RWPE2 (cell line): ENCODE results near the gene ARSG.

Source experiments
- ATAC-seq: fragments of 200-7000 bp; cut with Tn5 transposase; 3 replicates; pipeline ENCODE4 v1.9.1; 2021; ENCODE audit warnings: low read depth
- DNase-seq: peaks from one replicate; pipeline ENCODE4 v3.0.0-alpha.2; 2020; ENCODE audit warnings: low spot score
- H3K27ac ChIP-seq: fragments of 450-650 bp; 2 replicates; pipeline ENCODE4 v1.5.1; 2017; ENCODE audit warnings: mild to moderate bottlenecking; ENCODE audit not compliant: poor library complexity, severe bottlenecking
- H3K27me3 ChIP-seq: fragments of 250-450 bp; sonication (Bioruptor Pico); 2 replicates; pipeline ENCODE4 v1.5.1; 2021; ENCODE audit warnings: mild to moderate bottlenecking, moderate library complexity; ENCODE audit not compliant: insufficient read depth, poor library complexity, severe bottlenecking
- H3K36me3 ChIP-seq: fragments of 250-450 bp; sonication (Bioruptor Pico); 2 replicates; pipeline ENCODE4 v1.5.1; 2020; ENCODE audit warnings: low read depth, mild to moderate bottlenecking, moderate library complexity
- H3K4me1 ChIP-seq: fragments of 250-450 bp; sonication (Bioruptor Pico); 2 replicates; pipeline ENCODE4 v1.5.1; 2021; ENCODE audit warnings: mild to moderate bottlenecking, moderate library complexity; ENCODE audit not compliant: insufficient read depth, poor library complexity, severe bottlenecking
- H3K4me3 ChIP-seq: fragments of 250-450 bp; sonication (Bioruptor Pico); 2 replicates; pipeline ENCODE4 v1.5.1; 2021; ENCODE audit warnings: mild to moderate bottlenecking, moderate library complexity; ENCODE audit not compliant: severe bottlenecking
- H3K9me3 ChIP-seq: fragments of 250-450 bp; sonication (Bioruptor Pico); 2 replicates; pipeline ENCODE4 v1.5.1; 2021; ENCODE audit warnings: mild to moderate bottlenecking, moderate library complexity; ENCODE audit not compliant: severe bottlenecking
- TF ChIP-seq, protein P1 (sequence below): fragments of 450-650 bp; IDR thresholded peaks from one replicate; pipeline ENCODE4 v1.5.1; 2017; ENCODE audit warnings: mild to moderate bottlenecking, moderate library complexity; ENCODE audit not compliant: poor library complexity, severe bottlenecking

The ARSG gene

DNA sequence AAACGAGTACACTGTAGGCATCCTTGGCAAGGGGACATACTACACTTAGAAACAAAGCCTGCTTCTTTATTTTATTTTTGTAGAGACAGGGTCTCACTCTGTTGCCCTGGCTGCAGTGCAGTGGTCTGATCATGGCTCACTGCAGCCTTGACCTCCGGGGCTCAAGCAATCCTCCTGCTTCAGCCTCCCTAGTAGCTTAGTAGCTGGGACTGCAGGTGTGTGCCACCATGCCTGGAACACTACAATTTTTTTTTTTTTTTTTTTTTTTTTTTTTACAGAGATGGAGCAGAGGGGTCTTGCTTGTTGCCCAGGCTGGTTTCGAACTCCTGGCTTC is 87.8 kb downstream of the ARSG start:
- Histone ChIP-seq H3K27me3 (no peaks in the 10 kb centered on the region), H3K4me3 (no peak overlapping the region), H3K36me3 (no peaks in the 10 kb centered on the region), H3K9me3 (no peaks in the 10 kb centered on the region), H3K4me1 (peaks cover 6% of the 10 kb centered on the region), H3K27ac (no peak overlapping the region)
- TF ChIP-seq, protein P1, sequence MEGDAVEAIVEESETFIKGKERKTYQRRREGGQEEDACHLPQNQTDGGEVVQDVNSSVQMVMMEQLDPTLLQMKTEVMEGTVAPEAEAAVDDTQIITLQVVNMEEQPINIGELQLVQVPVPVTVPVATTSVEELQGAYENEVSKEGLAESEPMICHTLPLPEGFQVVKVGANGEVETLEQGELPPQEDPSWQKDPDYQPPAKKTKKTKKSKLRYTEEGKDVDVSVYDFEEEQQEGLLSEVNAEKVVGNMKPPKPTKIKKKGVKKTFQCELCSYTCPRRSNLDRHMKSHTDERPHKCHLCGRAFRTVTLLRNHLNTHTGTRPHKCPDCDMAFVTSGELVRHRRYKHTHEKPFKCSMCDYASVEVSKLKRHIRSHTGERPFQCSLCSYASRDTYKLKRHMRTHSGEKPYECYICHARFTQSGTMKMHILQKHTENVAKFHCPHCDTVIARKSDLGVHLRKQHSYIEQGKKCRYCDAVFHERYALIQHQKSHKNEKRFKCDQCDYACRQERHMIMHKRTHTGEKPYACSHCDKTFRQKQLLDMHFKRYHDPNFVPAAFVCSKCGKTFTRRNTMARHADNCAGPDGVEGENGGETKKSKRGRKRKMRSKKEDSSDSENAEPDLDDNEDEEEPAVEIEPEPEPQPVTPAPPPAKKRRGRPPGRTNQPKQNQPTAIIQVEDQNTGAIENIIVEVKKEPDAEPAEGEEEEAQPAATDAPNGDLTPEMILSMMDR: no peak
- ATAC-seq (no peak), DNase-seq (no peak)

DNA sequence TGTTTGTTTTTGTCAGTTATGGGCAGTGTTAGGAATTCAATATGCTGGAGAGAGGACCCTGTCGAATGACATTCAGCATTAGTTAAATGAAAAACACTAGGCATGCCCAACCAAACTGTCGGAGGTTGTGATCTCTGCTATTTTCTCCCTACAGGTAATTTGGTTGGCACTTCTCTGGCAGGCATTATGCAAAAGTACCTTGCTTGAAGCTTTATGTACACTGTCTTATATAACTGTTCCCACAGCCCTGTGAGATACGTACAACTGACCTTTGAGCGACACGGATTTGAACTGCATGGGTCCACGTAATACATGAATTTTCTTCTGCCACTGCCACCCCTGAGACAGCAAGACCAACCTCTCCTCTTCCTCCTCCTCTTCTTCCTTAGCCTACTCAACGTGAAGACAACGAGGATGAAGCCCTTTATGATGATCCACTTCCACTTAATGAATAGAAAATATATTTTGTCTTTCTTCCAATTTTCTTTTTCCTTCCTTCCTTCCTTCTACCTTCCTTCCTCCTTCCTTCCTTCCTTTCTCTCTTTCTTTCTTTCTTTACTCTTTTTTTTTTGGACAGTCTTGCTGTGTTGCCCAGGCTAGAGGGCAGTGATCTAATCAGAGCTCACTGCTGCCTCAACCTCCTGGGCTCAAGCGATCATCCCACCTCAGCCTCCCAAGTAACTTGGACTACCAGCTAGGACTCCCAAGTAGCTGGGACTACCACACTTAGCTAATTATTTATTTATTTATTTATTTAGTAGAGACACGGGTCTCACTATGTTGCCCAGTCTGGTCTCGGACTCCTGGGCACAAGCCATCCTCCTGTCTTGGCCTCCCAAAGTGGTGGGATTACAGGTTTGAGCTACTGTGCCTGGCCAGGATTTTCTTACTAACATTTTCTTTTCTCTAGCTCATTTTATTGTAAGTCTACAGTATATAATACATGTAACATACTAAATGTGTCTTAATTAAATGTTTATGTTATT is 88.7 kb downstream of the ARSG start:
- peaks cover 6% of the 10 kb centered on the region for H3K4me1 ChIP-seq
- no peak overlapping the region for H3K27ac ChIP-seq
- H3K9me3 ChIP-seq: no peaks in the 10 kb centered on the region
- TF ChIP-seq, protein P1: no peak
- no peak overlapping the region for H3K4me3 ChIP-seq
- no peaks in the 10 kb centered on the region for H3K27me3 ChIP-seq
- DNase-seq (no peak), ATAC-seq (no peak)
- no peaks in the 10 kb centered on the region for H3K36me3 ChIP-seq

GRCh38 chr17:68381076-68381900 is 90.0 kb downstream of the ARSG start:
- no peak for ATAC-seq
- Histone ChIP-seq H3K36me3 (no peaks in the 10 kb centered on the region), H3K4me3 (no peak overlapping the region), H3K4me1 (peaks cover 6% of the 10 kb centered on the region), H3K27me3 (no peaks in the 10 kb centered on the region), H3K27ac (no peak overlapping the region), H3K9me3 (no peaks in the 10 kb centered on the region)
- no peak for DNase-seq
- TF ChIP-seq, protein P1: no peak

DNA sequence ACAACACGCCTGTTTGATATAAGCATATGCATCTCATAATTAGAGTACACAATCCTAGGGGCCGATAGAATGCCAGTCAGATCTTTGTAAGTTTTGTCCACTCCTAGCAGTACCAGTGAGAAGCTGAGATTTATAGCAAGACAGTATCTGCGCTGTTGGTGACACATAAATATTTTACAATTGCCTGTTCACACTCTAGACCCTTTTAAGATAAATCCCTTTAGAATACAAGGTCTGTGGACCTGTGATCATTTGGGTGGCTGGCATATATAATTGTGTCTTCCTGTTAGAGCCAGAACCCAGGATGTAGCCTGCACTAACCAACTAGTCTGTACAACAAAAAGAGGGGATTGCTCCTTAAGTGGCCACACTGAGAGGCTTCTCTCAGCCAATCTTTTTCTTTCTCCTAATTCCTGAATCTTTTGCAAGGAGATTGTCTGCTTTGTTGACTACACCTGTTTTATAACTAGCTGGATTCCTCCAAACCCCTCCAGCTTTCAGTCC is 91.3 kb downstream of the ARSG start:
- Histone ChIP-seq H3K9me3 (no peaks in the 10 kb centered on the region), H3K27me3 (no peaks in the 10 kb centered on the region), H3K4me3 (no peak overlapping the region), H3K4me1 (peaks cover 4% of the 10 kb centered on the region), H3K36me3 (no peaks in the 10 kb centered on the region), H3K27ac (no peak overlapping the region)
- TF ChIP-seq, protein P1: no peak
- ATAC-seq (no peak), DNase-seq (no peak)
